HepG2 (cell line): Measurements from ENCODE around the gene AKTIP. TPM values are rescaled to one million over a fixed set of nuclear protein-coding genes. Genes with fewer than 3 reads are reported as not detected.

ENCODE experiments used
- ATRX ChIP-seq: sonication (generic); formaldehyde crosslinking; IDR thresholded peaks from 2 replicates; pipeline ENCODE4 v1.4.0; 2020; ENCODE audit warnings: missing genetic modification reagents, borderline replicate concordance
- CAMTA2 ChIP-seq: sonication (generic); formaldehyde crosslinking; IDR thresholded peaks from 2 replicates; pipeline ENCODE4 v1.4.0; 2020; ENCODE audit warnings: mild to moderate bottlenecking, missing genetic modification reagents, borderline replicate concordance
- ELF3 ChIP-seq: IDR thresholded peaks from 2 replicates; pipeline ENCODE4 v1.6.1; 2016; ENCODE audit warnings: missing genetic modification reagents, missing compliant biosample characterization
- IRX3 ChIP-seq: sonication (generic); formaldehyde crosslinking; IDR thresholded peaks from 2 replicates; pipeline ENCODE4 v1.8.1; 2023; ENCODE audit warnings: mild to moderate bottlenecking, low read depth, missing genetic modification reagents, borderline replicate concordance
- KDM4B ChIP-seq: sonication (generic); formaldehyde crosslinking; IDR thresholded peaks from 2 replicates; pipeline ENCODE4 v1.4.0; 2020; ENCODE audit warnings: missing genetic modification reagents
- MAX ChIP-seq: IDR thresholded peaks from 2 replicates; pipeline ENCODE4 v1.6.1; 2012; ENCODE audit warnings: inconsistent platforms
- MEIS1 ChIP-seq: sonication (generic); formaldehyde crosslinking; IDR thresholded peaks from 2 replicates; pipeline ENCODE4 v1.9.0; 2021; ENCODE audit warnings: mild to moderate bottlenecking, missing genetic modification reagents, moderate library complexity, borderline replicate concordance
- PHF5A ChIP-seq: IDR thresholded peaks from one replicate; pipeline ENCODE4 v1.6.1; 2018; ENCODE audit warnings: low read depth, missing genetic modification reagents; ENCODE audit not compliant: unreplicated experiment
- POLR2AphosphoS5 ChIP-seq: IDR thresholded peaks from 2 replicates; pipeline ENCODE4 v1.6.1; 2012; ENCODE audit warnings: low read depth, low read length
- SKIL ChIP-seq: sonication (generic); formaldehyde crosslinking; IDR thresholded peaks from 2 replicates; pipeline ENCODE4 v1.8.0; 2022; ENCODE audit warnings: missing genetic modification reagents, mild to moderate bottlenecking, moderate library complexity, borderline replicate concordance
- YY1 ChIP-seq: IDR thresholded peaks from 2 replicates; pipeline ENCODE4 v1.6.1; 2011; ENCODE audit warnings: low read length, low read depth, moderate library complexity, mild to moderate bottlenecking; ENCODE audit not compliant: insufficient read depth, insufficient replicate concordance
- ZGPAT ChIP-seq: IDR thresholded peaks from 2 replicates; pipeline ENCODE4 v1.6.1; 2016; ENCODE audit warnings: mild to moderate bottlenecking
- ZIK1 ChIP-seq: sonication (generic); formaldehyde crosslinking; IDR thresholded peaks from 2 replicates; pipeline ENCODE4 v1.5.0; 2020; ENCODE audit warnings: mild to moderate bottlenecking, low read depth, missing genetic modification reagents, borderline replicate concordance
- ZNF180 ChIP-seq: sonication (generic); formaldehyde crosslinking; IDR thresholded peaks from 2 replicates; pipeline ENCODE4 v1.4.0; 2020; ENCODE audit warnings: low read depth, missing genetic modification reagents, borderline replicate concordance
- ZNF205 ChIP-seq: IDR thresholded peaks from 2 replicates; pipeline ENCODE4 v1.6.1; 2018; ENCODE audit warnings: missing biosample characterization, missing genetic modification reagents
- ZNF367 ChIP-seq: sonication (generic); formaldehyde crosslinking; IDR thresholded peaks from 2 replicates; pipeline ENCODE4 v1.4.0; 2020; ENCODE audit warnings: missing genetic modification reagents, borderline replicate concordance
- ZNF747 ChIP-seq: sonication (generic); formaldehyde crosslinking; IDR thresholded peaks from 2 replicates; pipeline ENCODE4 v1.8.1; 2023; ENCODE audit warnings: missing genetic modification reagents, mild to moderate bottlenecking, borderline replicate concordance
- ZNF792 ChIP-seq: IDR thresholded peaks from 2 replicates; pipeline ENCODE4 v1.6.1; 2016
- ZSCAN29 ChIP-seq: sonication (generic); formaldehyde crosslinking; conservative IDR thresholded peaks from 2 replicates; pipeline ENCODE4 v1.4.0; 2020; ENCODE audit warnings: mild to moderate bottlenecking, missing genetic modification reagents
- polyA plus RNA-seq, 8 experiments: library from polyadenylated mRNA; depleted of rRNA in 3 of 8; stranded (reverse) in 7 of 8; unstranded in 1 of 8; fragments of >200 nt; fragmentation: Illumina TruSeq in 4 of 8; extraction: Trizol in 4 of 8; gene quantifications; 2 replicates each; pipeline versions ENCODE4 v1.2.1 to v1.2.3, GENCODE V29; 2011 to 2016; ENCODE audit warnings: low read depth in 4 of 8, missing spikeins in 1 of 8, mixed read lengths in 1 of 8; ENCODE audit not compliant: insufficient read depth in 1 of 8
- total RNA-seq, 5 experiments: library from RNA; depleted of rRNA; stranded (reverse); fragments of >200 nt; fragmentation: Illumina TruSeq; extraction: Trizol; gene quantifications; 2 replicates each; pipeline ENCODE4 v1.2.3, GENCODE V29; 2016; ENCODE audit warnings: low read depth in 1 of 5

AKTIP gene
- total and polyA plus RNA-seq, 2 of the 13 experiments (the other 11 are each of a cell fraction or from before 2014, with no cell fraction given): 28.8 to 49.0 TPM

GRCh38 chr16:53549970-53550690, 47.1 kb upstream of the AKTIP start (continued):
- TF ChIP-seq YY1: no peak
- TF ChIP-seq IRX3 (CRISPR knock-in tag): no peak
- no peak for TF ChIP-seq ZNF180 (CRISPR knock-in tag)
- no peak for TF ChIP-seq ATRX
- TF ChIP-seq CAMTA2 (CRISPR knock-in tag): no peak
- TF ChIP-seq ZNF367 (CRISPR knock-in tag): no peak
- TF ChIP-seq ZNF205 (CRISPR knock-in tag): no peak
- TF ChIP-seq ZGPAT (CRISPR knock-in tag): peak; percentile 40; the same call in 1 of the 2 replicates
- TF ChIP-seq SKIL (CRISPR knock-in tag): no peak
- TF ChIP-seq KDM4B (CRISPR knock-in tag): no peak
- TF ChIP-seq PHF5A (CRISPR knock-in tag): no peak
- 0 out of 2 replicates have a peak, but pooled peaks have one; percentile 59 for TF ChIP-seq ZIK1
- 0 out of 2 replicates have a peak, but pooled peaks have one; percentile 19 for TF ChIP-seq ELF3 (CRISPR knock-in tag)
- no peak for TF ChIP-seq ZNF792
- no peak for TF ChIP-seq ZNF747
- TF ChIP-seq MAX: peak; percentile 95
- no peak for TF ChIP-seq ZSCAN29 (CRISPR knock-in tag)
- TF ChIP-seq MEIS1 (CRISPR knock-in tag): no peak
- no peak for TF ChIP-seq POLR2AphosphoS5
